Naive B cell (primary cell): Measurements from ENCODE around the gene NSG1. TPM values are rescaled to one million over a fixed set of nuclear protein-coding genes. Genes with fewer than 3 reads are reported as not detected.

Source experiments
- ATAC-seq, 2 donors: fragments of 150-1000 bp; cut with Tn5 transposase; 2 replicates each; pipeline ENCODE4 v1.10.0; 2021; ENCODE audit warnings: low read depth in 2 of 2, mild to moderate bottlenecking in 2 of 2, moderate library complexity in 2 of 2
- DNase-seq: peaks from one replicate; pipeline ENCODE4 v3.0.0; 2022
- H3K27ac Mint-ChIP-seq, 6 donors: one replicate each; pipeline ENCODE4 v1.8.0; 2020 to 2022; ENCODE audit warnings: mild to moderate bottlenecking in 6 of 6, mixed read lengths in 6 of 6, moderate library complexity in 5 of 6, inconsistent platforms in 2 of 6
- H3K27me3 Mint-ChIP-seq, 3 donors: one replicate each; pipeline ENCODE4 v1.8.0; 2021 to 2022; ENCODE audit warnings: mixed read lengths in 3 of 3, mild to moderate bottlenecking in 1 of 3
- H3K36me3 Mint-ChIP-seq, 2 donors: one replicate each; pipeline ENCODE4 v1.8.0; 2020 to 2022; ENCODE audit warnings: mixed read lengths in 2 of 2, inconsistent platforms in 1 of 2, mild to moderate bottlenecking in 1 of 2
- H3K4me1 Mint-ChIP-seq, 3 donors: one replicate each; pipeline ENCODE4 v1.8.0; 2020 to 2022; ENCODE audit warnings: mixed read lengths in 3 of 3, inconsistent platforms in 1 of 3, mild to moderate bottlenecking in 1 of 3, moderate library complexity in 1 of 3
- H3K4me3 Mint-ChIP-seq, 8 donors: one replicate each; pipeline ENCODE4 v1.8.0; 2020 to 2022; ENCODE audit warnings: mild to moderate bottlenecking in 8 of 8, mixed read lengths in 8 of 8, moderate library complexity in 8 of 8, inconsistent platforms in 2 of 8
- H3K9me3 Mint-ChIP-seq, 7 donors: one replicate each; pipeline ENCODE4 v1.8.0; 2020 to 2022; ENCODE audit warnings: mixed read lengths in 7 of 7, mild to moderate bottlenecking in 5 of 7, inconsistent platforms in 2 of 7, moderate library complexity in 1 of 7
- polyA plus RNA-seq, 6 donors: library from polyadenylated mRNA; unstranded; fragments of 300-500 nt; fragmentation: Illumina TruSeq; gene quantifications; one replicate each; pipeline ENCODE4 v1.2.3, GENCODE V29; 2021; ENCODE audit warnings: low read depth in 6 of 6

NSG1 gene
- polyA plus RNA-seq, 6 donors from 2014 or later, result 0.10 to 0.14 TPM; not detected in 4

- no peaks in the 10 kb centered on the region for H3K4me1 Mint-ChIP-seq
- no peak overlapping the region for H3K27ac Mint-ChIP-seq
- ATAC-seq, result no peak
- no peak for DNase-seq
- H3K27me3 Mint-ChIP-seq, result peaks cover 35 to 77% (median 73%) of the 10 kb centered on the region in 3 donors
- H3K4me3 Mint-ChIP-seq, result no peak overlapping the region
- peaks cover 1 to 5% (median 4%) of the 10 kb centered on the region in 7 donors for H3K9me3 Mint-ChIP-seq
- H3K36me3 Mint-ChIP-seq, result peaks cover 0 to 6% of the 10 kb centered on the region in 2 donors
Measured at GRCh38 chr4:4379540-4380087, 7.3 kb upstream of the NSG1 start.

GRCh38 chr4:4383085-4383484 is 3.8 kb upstream of the NSG1 start:
- DNase-seq (no peak), ATAC-seq (no peak)
- H3K27me3 Mint-ChIP-seq, result peaks cover 41 to 72% (median 67%) of the 10 kb centered on the region in 3 donors
- H3K9me3 Mint-ChIP-seq, result no peaks in the 10 kb centered on the region
- no peak overlapping the region for H3K4me3 Mint-ChIP-seq
- H3K36me3 Mint-ChIP-seq, result no peaks in the 10 kb centered on the region
- no peak overlapping the region for H3K27ac Mint-ChIP-seq
- peaks cover 5 to 11% (median 10%) of the 10 kb centered on the region in 3 donors for H3K4me1 Mint-ChIP-seq

- H3K9me3 Mint-ChIP-seq, result no peaks in the 10 kb centered on the region
- H3K27me3 Mint-ChIP-seq, result peaks cover 48 to 77% (median 75%) of the 10 kb centered on the region in 3 donors
- H3K4me3 Mint-ChIP-seq, result peak overlapping the region in 5 of 8 donors; percentile 12 to 84 (median 47)
- H3K36me3 Mint-ChIP-seq, result no peaks in the 10 kb centered on the region
- DNase-seq, result no peak
- no peak overlapping the region for H3K27ac Mint-ChIP-seq
- ATAC-seq, result no peak
- H3K4me1 Mint-ChIP-seq, result peaks cover 10 to 17% (median 13%) of the 10 kb centered on the region in 3 donors
Measured at GRCh38 chr4:4384837-4385236, 2.1 kb upstream of the NSG1 start.

- DNase-seq (no peak), ATAC-seq (no peak)
- H3K27ac Mint-ChIP-seq, result no peak overlapping the region
- peak overlapping the region; percentile 42 to 84 (median 65) for H3K4me3 Mint-ChIP-seq
- no peaks in the 10 kb centered on the region for H3K36me3 Mint-ChIP-seq
- peaks cover 48 to 77% (median 76%) of the 10 kb centered on the region in 3 donors for H3K27me3 Mint-ChIP-seq
- H3K4me1 Mint-ChIP-seq, result peaks cover 10 to 17% (median 13%) of the 10 kb centered on the region in 3 donors
- H3K9me3 Mint-ChIP-seq, result no peaks in the 10 kb centered on the region
Measured at GRCh38 chr4:4385729-4386295, 1.1 kb upstream of the NSG1 start.

- H3K4me3 Mint-ChIP-seq, result peak overlapping the region in 7 of 8 donors; percentile 62 to 84 (median 66)
- H3K27me3 Mint-ChIP-seq, result peaks cover 48 to 77% (median 73%) of the 10 kb centered on the region in 3 donors
- H3K36me3 Mint-ChIP-seq, result no peaks in the 10 kb centered on the region
- no peak for DNase-seq
- no peaks in the 10 kb centered on the region for H3K9me3 Mint-ChIP-seq
- no peak overlapping the region for H3K27ac Mint-ChIP-seq
- ATAC-seq, result no peak
- H3K4me1 Mint-ChIP-seq, result peaks cover 10 to 17% (median 13%) of the 10 kb centered on the region in 3 donors
Measured at GRCh38 chr4:4386296-4386735, 586 bp upstream of the NSG1 start.

- ATAC-seq (no peak), DNase-seq (no peak)
- Mint-ChIP-seq H3K4me3 (peak overlapping the region; percentile 2 to 84 (median 42)), H3K27ac (no peak overlapping the region), H3K9me3 (no peaks in the 10 kb centered on the region), H3K4me1 (peaks cover 10 to 17% (median 13%) of the 10 kb centered on the region in 3 donors), H3K27me3 (peaks cover 50 to 74% (median 72%) of the 10 kb centered on the region in 3 donors), H3K36me3 (no peaks in the 10 kb centered on the region)
Measured at GRCh38 chr4:4387531-4388310, 819 bp downstream of the NSG1 start.

GRCh38 chr4:4388311-4388790 is 1.4 kb downstream of the NSG1 start:
- H3K27me3 Mint-ChIP-seq, result peaks cover 44 to 74% (median 72%) of the 10 kb centered on the region in 3 donors
- no peaks in the 10 kb centered on the region for H3K36me3 Mint-ChIP-seq

GRCh38 chr4:4388836-4389575 is 2.1 kb downstream of the NSG1 start:
- Mint-ChIP-seq H3K27ac (peak overlapping the region in 1 of 6 donors; percentile 20), H3K27me3 (peaks cover 45 to 74% (median 73%) of the 10 kb centered on the region in 3 donors), H3K9me3 (no peaks in the 10 kb centered on the region), H3K36me3 (no peaks in the 10 kb centered on the region), H3K4me3 (peak overlapping the region in 3 of 8 donors; percentile 24 to 33 (median 30)), H3K4me1 (peaks cover 10 to 17% (median 13%) of the 10 kb centered on the region in 3 donors)
- ATAC-seq, result no peak
- no peak for DNase-seq

More at GRCh38 chr4:4388311-4388790, 1.4 kb downstream of the NSG1 start:
- ATAC-seq (no peak), DNase-seq (no peak)
- H3K4me3 Mint-ChIP-seq, result peak overlapping the region in 7 of 8 donors; percentile 2 to 84 (median 43)
- no peaks in the 10 kb centered on the region for H3K9me3 Mint-ChIP-seq
- H3K4me1 Mint-ChIP-seq, result peaks cover 10 to 17% (median 13%) of the 10 kb centered on the region in 3 donors
- H3K27ac Mint-ChIP-seq, result no peak overlapping the region

- no peak for ATAC-seq
- no peaks in the 10 kb centered on the region for H3K36me3 Mint-ChIP-seq
- no peak for DNase-seq
- H3K4me3 Mint-ChIP-seq, result peak overlapping the region in 2 of 8 donors; percentile 8 to 24
- peaks cover 38 to 70% (median 69%) of the 10 kb centered on the region in 3 donors for H3K27me3 Mint-ChIP-seq
- H3K4me1 Mint-ChIP-seq, result peaks cover 10 to 17% (median 10%) of the 10 kb centered on the region in 3 donors
- no peak overlapping the region for H3K27ac Mint-ChIP-seq
- H3K9me3 Mint-ChIP-seq, result no peaks in the 10 kb centered on the region
Measured at GRCh38 chr4:4390046-4390445, 3.1 kb downstream of the NSG1 start.

GRCh38 chr4:4390515-4391240 is 3.8 kb downstream of the NSG1 start:
- ATAC-seq, result no peak
- Mint-ChIP-seq H3K27ac (no peak overlapping the region), H3K36me3 (no peaks in the 10 kb centered on the region), H3K9me3 (peaks cover 0 to 1% (median 0%) of the 10 kb centered on the region in 7 donors), H3K4me1 (peaks cover 10 to 18% (median 10%) of the 10 kb centered on the region in 3 donors), H3K4me3 (peak overlapping the region in 1 of 8 donors; percentile 30), H3K27me3 (peaks cover 37 to 66% (median 64%) of the 10 kb centered on the region in 3 donors)
- DNase-seq, result no peak

GRCh38 chr4:4391866-4392265 is 5.0 kb downstream of the NSG1 start:
- H3K9me3 Mint-ChIP-seq, result peaks cover 0 to 2% (median 0%) of the 10 kb centered on the region in 7 donors
- DNase-seq (no peak), ATAC-seq (no peak)
- no peak overlapping the region for H3K27ac Mint-ChIP-seq
- H3K4me3 Mint-ChIP-seq, result no peak overlapping the region
- H3K27me3 Mint-ChIP-seq, result peaks cover 36 to 65% (median 63%) of the 10 kb centered on the region in 3 donors
- no peaks in the 10 kb centered on the region for H3K36me3 Mint-ChIP-seq
- H3K4me1 Mint-ChIP-seq, result peaks cover 9 to 16% (median 14%) of the 10 kb centered on the region in 3 donors

GRCh38 chr4:4392501-4393183 is 5.7 kb downstream of the NSG1 start:
- H3K27me3 Mint-ChIP-seq, result peaks cover 37 to 72% (median 71%) of the 10 kb centered on the region in 3 donors
- ATAC-seq (no peak), DNase-seq (no peak)
- no peaks in the 10 kb centered on the region for H3K36me3 Mint-ChIP-seq
- H3K4me3 Mint-ChIP-seq, result no peak overlapping the region
- H3K4me1 Mint-ChIP-seq, result peaks cover 9 to 16% (median 14%) of the 10 kb centered on the region in 3 donors
- no peak overlapping the region for H3K27ac Mint-ChIP-seq
- H3K9me3 Mint-ChIP-seq, result peaks cover 0 to 3% (median 0%) of the 10 kb centered on the region in 7 donors
